Measurements from ENCODE around the gene SYT12.
"Not testable (repeated sequence)": the region's sequence is repeated elsewhere in the genome, so short reads cannot be mapped to it uniquely, and the experiment has no call there.

Gene SYT12

GRCh38 chr11:66999555-66999954, 23.4 kb upstream of the SYT12 start:
- no peak for DNase-seq

- no peak for DNase-seq
Observed at GRCh38 chr11:67001332-67001731, 21.6 kb upstream of the SYT12 start.

GRCh38 chr11:67002297-67002913, 20.5 kb upstream of the SYT12 start:
- no peak for DNase-seq

GRCh38 chr11:67002921-67003411, 20.0 kb upstream of the SYT12 start:
- DNase-seq, result no peak

- not testable (repeated sequence) for DNase-seq
Observed at GRCh38 chr11:67005200-67005599, 17.7 kb upstream of the SYT12 start.

GRCh38 chr11:67006029-67006884, 16.7 kb upstream of the SYT12 start:
- DNase-seq, result no peak

GRCh38 chr11:67007126-67007525, 15.8 kb upstream of the SYT12 start:
- DNase-seq, result no peak

GRCh38 chr11:67010296-67010905, 12.5 kb upstream of the SYT12 start:
- no peak for DNase-seq

GRCh38 chr11:67013511-67014045, 9.4 kb upstream of the SYT12 start:
- no peak for DNase-seq

- DNase-seq, result no peak
Observed at GRCh38 chr11:67014343-67014742, 8.6 kb upstream of the SYT12 start.

- DNase-seq, result no peak
Observed at GRCh38 chr11:67015048-67015447, 7.9 kb upstream of the SYT12 start.

GRCh38 chr11:67016550-67016949, 6.4 kb upstream of the SYT12 start:
- DNase-seq, result no peak

- no peak for DNase-seq
Observed at GRCh38 chr11:67020949-67021348, 2.0 kb upstream of the SYT12 start.

GRCh38 chr11:67022341-67022933, 497 bp upstream of the SYT12 start:
- no peak for DNase-seq

- DNase-seq, result no peak
Observed at GRCh38 chr11:67023957-67024353, 1.0 kb downstream of the SYT12 start.

- DNase-seq, result peak; percentile 54
Observed at GRCh38 chr11:67024410-67024809, 1.5 kb downstream of the SYT12 start.

- DNase-seq, result no peak
Observed at GRCh38 chr11:67024966-67025365, 2.0 kb downstream of the SYT12 start.

- no peak for DNase-seq
Observed at GRCh38 chr11:67025750-67026149, 2.8 kb downstream of the SYT12 start.

- DNase-seq, result no peak
Observed at GRCh38 chr11:67026941-67027340, 4.0 kb downstream of the SYT12 start.

- DNase-seq, result no peak
Observed at GRCh38 chr11:67027483-67027930, 4.6 kb downstream of the SYT12 start.

GRCh38 chr11:67027943-67028542, 5.1 kb downstream of the SYT12 start:
- DNase-seq, result no peak

GRCh38 chr11:67029146-67029545, 6.2 kb downstream of the SYT12 start:
- no peak for DNase-seq

- no peak for DNase-seq
Observed at GRCh38 chr11:67030976-67031375, 8.0 kb downstream of the SYT12 start.

Data from CD4-positive, alpha-beta T cell treated with Interleukin-15 for 1 hour (primary cell).